ENCODE data around the gene DNASE2.

Gene DNASE2

DNA sequence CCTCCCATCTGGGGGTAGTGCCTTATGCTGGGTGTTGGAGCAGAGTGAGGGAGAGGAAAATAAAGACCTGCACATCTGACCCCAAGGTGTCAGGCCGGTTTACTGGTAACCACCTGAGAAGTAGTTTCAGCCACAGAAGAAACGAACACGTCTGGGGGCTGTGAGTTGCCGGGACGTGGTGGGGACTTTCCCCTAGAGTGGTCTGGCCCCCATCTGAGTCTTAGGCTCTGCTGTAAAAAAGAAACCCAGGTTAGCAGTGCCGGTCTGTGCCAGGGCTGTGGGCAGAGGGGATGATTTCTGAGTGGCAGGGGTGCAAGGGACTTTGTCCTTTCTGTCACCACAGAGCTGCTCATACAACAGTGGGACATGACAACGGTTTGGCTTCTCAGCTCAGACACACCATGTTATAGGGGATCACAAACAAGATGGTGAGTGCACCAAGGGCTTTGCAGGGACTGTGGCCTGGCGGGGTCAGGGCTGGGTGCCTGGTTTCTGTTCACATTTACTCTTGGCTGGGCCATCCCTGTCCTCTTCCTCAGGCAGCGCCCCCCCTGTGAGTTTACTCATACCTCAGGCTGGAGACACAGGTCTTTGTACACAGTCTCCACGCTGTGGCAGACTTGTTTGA, 18.8 kb upstream of the DNASE2 start:
- no peak overlapping the region for H3K27ac ChIP-seq (replicated peaks)
- no peak for TF ChIP-seq SPI1 (IDR thresholded peaks at IDR 0.05; ENCODE audit: borderline replicate concordance, low read depth)
- TF ChIP-seq CTCF (IDR thresholded peaks at IDR 0.05; ENCODE audit: insufficient read depth, low read length) = no peak
- TF ChIP-seq GABPA (IDR thresholded peaks at IDR 0.05; ENCODE audit: low read depth) = no peak
- no peak for TF ChIP-seq REST (IDR thresholded peaks at IDR 0.05; ENCODE audit: insufficient replicate concordance, low read depth)
- TF ChIP-seq POLR2AphosphoS5 (IDR thresholded peaks at IDR 0.05; ENCODE audit: low read depth) = no peak
- no peak overlapping the region for H3K4me3 ChIP-seq (replicated peaks; ENCODE audit: insufficient read depth, low read length)
- no peak for DNase-seq (ENCODE audit: low read depth in 1 of 2, low spot score in 1 of 2)
- H3K27me3 ChIP-seq (ENCODE audit: insufficient read depth, poor library complexity, severe bottlenecking) = no peaks in the 10 kb centered on the region

DNA sequence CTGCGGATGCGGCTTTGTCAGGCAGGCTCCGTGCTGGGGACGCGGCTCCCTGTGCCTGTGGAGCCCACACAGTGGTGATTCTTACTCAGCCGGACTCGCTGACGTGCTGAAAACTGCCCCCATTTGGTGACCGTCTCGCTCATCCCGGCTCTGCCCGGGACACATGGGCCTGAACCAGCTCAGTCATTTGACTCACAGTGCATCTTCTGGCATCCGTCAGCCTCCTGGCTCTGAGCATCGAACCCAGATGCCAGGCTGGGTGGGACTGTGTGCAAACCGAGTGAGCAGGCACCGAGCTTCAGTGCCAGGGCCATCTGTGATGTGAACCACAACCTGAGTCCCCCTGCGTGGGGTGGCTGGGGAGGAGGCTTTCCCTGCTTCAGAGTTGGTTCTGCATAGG, 15.2 kb upstream of the DNASE2 start:
- no peak for TF ChIP-seq POLR2AphosphoS5 (IDR thresholded peaks at IDR 0.05; ENCODE audit: low read depth)
- TF ChIP-seq SPI1 (IDR thresholded peaks at IDR 0.05; ENCODE audit: borderline replicate concordance, low read depth) = no peak
- TF ChIP-seq CTCF (IDR thresholded peaks at IDR 0.05; ENCODE audit: insufficient read depth, low read length) = no peak
- TF ChIP-seq REST (IDR thresholded peaks at IDR 0.05; ENCODE audit: insufficient replicate concordance, low read depth) = no peak
- TF ChIP-seq GABPA (IDR thresholded peaks at IDR 0.05; ENCODE audit: low read depth) = no peak
- Histone ChIP-seq H3K4me3 (replicated peaks; ENCODE audit: insufficient read depth, low read length) (no peak overlapping the region), H3K27me3 (ENCODE audit: insufficient read depth, poor library complexity, severe bottlenecking) (no peaks in the 10 kb centered on the region), H3K27ac (replicated peaks) (no peak overlapping the region)
- no peak for DNase-seq (ENCODE audit: low read depth in 1 of 2, low spot score in 1 of 2)

DNA sequence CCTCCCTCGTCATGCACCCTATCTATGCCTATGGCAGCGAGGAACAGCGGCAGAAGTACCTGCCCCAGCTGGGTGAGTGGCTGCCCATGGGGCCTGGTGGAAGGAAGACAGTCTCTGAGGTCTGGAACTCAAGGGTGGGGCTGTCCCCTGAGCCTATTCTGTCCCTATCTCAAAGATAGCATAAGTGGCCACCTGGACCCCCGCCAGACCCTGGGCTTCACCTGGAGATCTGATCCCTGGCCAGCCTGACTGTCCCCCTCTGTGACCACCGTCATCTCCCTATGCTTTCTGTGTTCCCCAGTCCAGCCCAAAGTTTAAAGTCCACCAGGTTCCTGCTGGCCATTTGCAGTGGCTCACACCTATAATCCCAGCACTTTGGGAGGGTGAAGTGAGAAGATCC, 12.3 kb upstream of the DNASE2 start:
- no peak overlapping the region for H3K27ac ChIP-seq (replicated peaks)
- no peaks in the 10 kb centered on the region for H3K27me3 ChIP-seq (ENCODE audit: insufficient read depth, poor library complexity, severe bottlenecking)
- TF ChIP-seq CTCF (IDR thresholded peaks at IDR 0.05; ENCODE audit: insufficient read depth, low read length) (no peak), REST (IDR thresholded peaks at IDR 0.05; ENCODE audit: insufficient replicate concordance, low read depth) (no peak), GABPA (IDR thresholded peaks at IDR 0.05; ENCODE audit: low read depth) (no peak), SPI1 (IDR thresholded peaks at IDR 0.05; ENCODE audit: borderline replicate concordance, low read depth) (no peak), POLR2AphosphoS5 (IDR thresholded peaks at IDR 0.05; ENCODE audit: low read depth) (no peak)
- no peak for DNase-seq (ENCODE audit: low read depth in 1 of 2, low spot score in 1 of 2)
- H3K4me3 ChIP-seq (replicated peaks; ENCODE audit: insufficient read depth, low read length) = no peak overlapping the region

Data from HL-60 (cell line).